GM18858 (cell line): ENCODE data around the gene RNF212B.
A peak's percentile ranks its signal among the peaks of the same experiment; 100 is the strongest.
"Not testable (repeated sequence)": the region's sequence is repeated elsewhere in the genome, so short reads cannot be mapped to it uniquely, and the experiment has no call there.

Experiments
- ATAC-seq: cut with Tn5 transposase; IDR thresholded peaks from one replicate; pipeline ENCODE4 v1.9.1; 2021; ENCODE audit not compliant: unreplicated experiment

The RNF212B gene

DNA sequence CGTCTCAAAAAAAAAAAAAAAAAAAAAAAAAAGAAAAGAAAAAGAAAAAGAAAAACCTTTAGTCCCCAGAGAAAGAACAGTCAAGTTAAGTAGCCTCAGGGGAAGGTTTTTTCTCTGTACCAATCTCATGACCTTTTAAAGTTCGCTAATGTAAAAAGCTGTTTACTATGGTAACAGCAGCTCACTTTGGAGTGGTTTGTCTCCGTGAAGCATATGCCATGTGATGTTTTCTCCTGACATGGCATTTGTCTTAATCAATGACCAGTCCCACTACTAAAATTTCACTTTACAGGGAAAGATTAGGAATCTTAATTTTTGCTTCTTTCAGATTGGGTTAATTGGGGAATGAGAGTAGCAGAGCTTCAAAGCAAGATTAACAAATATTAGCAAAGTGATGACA is 4.3 kb downstream of the RNF212B start:
- no peak for ATAC-seq

DNA sequence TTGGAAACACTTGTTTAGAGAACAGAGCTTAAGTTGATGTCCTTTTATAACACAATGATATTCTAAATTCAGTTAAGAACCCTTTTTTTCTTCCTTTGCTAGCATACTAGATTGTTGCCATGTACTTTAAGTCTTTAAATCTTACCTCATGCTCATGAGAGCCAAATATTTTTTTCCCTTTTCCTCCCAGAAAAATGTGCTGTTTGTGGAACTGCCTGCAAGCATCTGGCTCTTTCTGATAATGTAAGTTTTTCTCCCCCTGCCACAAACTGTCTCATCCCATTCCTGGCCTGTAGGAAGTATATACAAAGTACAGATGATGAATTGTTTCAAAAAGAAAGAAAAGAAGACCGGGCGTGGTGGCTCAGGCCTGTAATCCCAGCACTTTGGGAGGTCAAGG is 5.3 kb downstream of the RNF212B start:
- ATAC-seq = no peak

DNA sequence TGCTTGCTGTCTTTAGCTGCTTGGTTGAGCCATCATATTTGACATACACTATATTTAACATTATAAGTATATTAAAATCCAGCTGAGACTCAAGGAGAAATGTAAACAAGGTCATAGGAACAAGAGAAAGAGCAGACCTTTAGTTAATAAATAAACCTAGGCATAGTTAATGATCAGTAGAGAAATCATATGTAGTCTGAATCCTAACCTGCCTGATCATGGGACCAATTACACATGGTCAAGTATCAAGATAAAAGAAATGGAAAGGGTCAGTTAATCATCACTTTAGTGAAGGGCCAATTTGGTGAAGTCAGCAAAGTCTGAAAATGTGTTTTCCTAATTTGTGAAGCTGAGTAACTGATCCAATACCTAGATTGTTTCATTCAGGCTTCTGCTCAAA is 7.5 kb downstream of the RNF212B start:
- ATAC-seq = no peak

GRCh38 chr14:23248601-23249000 is 10.9 kb downstream of the RNF212B start:
- ATAC-seq = no peak

DNA sequence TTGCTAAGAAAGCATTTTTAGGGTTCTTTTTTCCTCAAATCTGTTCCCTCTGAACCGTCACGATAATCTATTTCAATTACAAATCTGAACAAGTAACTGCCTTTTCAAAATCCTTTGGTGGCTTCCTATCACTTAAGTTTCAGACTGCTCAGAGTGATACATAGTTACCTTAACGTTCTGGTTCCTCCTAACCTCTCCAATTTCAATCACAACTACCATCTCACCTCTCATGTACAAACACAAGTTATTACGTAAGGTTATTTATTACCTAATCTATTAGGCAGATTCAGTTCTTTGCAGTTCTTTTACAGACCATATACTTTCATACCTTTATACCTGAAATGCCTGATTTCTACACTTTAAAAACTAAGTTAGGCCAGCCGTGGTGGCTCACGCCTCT is 12.1 kb downstream of the RNF212B start:
- no peak for ATAC-seq

GRCh38 chr14:23252006-23252405 is 14.3 kb downstream of the RNF212B start:
- ATAC-seq = no peak

- no peak for ATAC-seq
Measured at GRCh38 chr14:23252420-23253333, 14.9 kb downstream of the RNF212B start.

DNA sequence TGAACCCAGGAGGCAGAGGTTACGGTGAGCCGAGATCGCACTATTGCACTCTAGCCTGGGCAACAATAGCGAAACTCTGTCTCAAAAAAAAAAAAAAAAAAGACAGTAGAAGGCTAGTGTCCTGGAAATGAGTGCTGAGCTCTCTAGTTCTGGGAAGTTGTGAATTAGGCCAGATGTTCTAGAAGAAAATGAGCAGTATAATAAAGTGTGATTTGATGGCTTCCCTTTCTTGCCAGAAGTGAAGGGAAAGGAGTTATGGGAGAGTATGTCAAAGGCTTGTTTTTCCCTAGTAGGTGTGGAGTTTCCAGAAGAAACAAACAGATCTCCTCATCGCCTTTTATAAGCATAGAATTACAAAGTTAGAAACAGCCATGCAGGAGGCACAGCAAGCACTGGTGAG is 20.5 kb downstream of the RNF212B start:
- no peak for ATAC-seq

- ATAC-seq = no peak
Measured at GRCh38 chr14:23259426-23259825, 21.7 kb downstream of the RNF212B start.

- not testable (repeated sequence) for ATAC-seq
Measured at GRCh38 chr14:23260849-23261248, 23.1 kb downstream of the RNF212B start.

- no peak for ATAC-seq
Measured at GRCh38 chr14:23269193-23269592, 31.5 kb downstream of the RNF212B start.

DNA sequence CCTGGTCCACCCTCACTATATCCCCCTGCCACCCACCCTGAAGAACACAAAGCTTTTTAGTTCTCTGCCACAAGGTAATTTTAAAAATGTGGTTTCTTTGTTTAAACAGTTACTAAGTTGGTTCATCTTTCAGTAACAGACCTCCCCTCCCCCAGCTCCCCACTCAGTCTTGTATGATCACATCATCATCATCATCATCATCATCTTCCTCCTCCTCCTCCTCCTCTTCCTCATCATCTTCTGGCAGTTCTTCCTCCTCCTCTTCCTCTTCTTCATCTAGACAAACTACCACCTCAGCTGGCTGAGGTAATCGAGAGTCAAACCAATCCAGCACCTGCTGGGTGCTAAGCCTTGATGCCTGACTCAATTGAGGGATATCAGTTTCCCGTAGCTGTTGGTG is 37.7 kb downstream of the RNF212B start:
- no peak for ATAC-seq

- ATAC-seq = no peak
Measured at GRCh38 chr14:23277189-23277588, 39.5 kb downstream of the RNF212B start.

DNA sequence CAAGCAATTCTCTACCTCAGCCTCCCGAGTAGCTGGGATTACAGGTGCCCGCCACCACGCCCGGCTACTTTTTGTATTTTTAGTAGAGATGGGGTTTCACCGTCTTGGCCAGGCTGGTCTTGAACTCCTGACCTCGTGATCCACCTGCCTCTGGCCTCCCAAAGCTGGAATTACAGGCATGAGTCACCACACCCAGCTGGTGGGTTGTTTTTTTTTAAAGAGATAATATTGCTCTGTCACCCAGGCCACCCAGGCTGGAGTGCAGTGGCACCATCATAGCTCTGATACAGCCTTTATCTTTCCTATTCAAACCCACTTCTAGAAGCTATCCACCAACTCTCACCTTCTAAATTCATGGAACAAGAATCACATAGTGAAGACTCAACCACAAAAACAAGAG is 40.2 kb downstream of the RNF212B start:
- not testable (repeated sequence) for ATAC-seq

- ATAC-seq = no peak
Measured at GRCh38 chr14:23281247-23281646, 43.5 kb downstream of the RNF212B start.

- ATAC-seq = no peak
Measured at GRCh38 chr14:23284654-23285529, 47.2 kb downstream of the RNF212B start.

DNA sequence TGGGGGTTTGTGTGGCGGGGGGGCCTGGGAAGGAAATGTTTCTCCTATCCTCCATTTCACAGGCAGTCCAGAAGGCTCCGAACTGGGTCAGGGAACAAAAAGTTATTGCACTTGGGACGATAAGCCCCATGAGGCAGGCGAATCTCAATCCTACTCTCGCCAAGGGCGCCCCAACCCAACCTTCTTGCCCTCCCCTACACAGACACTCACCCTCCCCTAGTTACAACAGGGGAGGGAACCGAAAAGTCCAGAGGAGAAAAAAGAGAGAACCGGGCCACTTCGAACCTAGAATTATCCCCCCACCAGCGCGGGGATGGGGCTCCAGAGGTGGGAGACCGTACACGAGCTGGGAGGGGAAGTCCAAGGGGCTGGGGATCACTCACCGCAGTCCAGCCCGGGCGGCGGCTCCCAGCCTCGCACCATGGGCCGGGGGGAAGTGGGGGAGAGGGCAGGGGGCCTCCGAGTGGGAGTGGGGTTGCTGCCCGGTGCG is 47.8 kb downstream of the RNF212B start:
- ATAC-seq = peak; percentile 15

DNA sequence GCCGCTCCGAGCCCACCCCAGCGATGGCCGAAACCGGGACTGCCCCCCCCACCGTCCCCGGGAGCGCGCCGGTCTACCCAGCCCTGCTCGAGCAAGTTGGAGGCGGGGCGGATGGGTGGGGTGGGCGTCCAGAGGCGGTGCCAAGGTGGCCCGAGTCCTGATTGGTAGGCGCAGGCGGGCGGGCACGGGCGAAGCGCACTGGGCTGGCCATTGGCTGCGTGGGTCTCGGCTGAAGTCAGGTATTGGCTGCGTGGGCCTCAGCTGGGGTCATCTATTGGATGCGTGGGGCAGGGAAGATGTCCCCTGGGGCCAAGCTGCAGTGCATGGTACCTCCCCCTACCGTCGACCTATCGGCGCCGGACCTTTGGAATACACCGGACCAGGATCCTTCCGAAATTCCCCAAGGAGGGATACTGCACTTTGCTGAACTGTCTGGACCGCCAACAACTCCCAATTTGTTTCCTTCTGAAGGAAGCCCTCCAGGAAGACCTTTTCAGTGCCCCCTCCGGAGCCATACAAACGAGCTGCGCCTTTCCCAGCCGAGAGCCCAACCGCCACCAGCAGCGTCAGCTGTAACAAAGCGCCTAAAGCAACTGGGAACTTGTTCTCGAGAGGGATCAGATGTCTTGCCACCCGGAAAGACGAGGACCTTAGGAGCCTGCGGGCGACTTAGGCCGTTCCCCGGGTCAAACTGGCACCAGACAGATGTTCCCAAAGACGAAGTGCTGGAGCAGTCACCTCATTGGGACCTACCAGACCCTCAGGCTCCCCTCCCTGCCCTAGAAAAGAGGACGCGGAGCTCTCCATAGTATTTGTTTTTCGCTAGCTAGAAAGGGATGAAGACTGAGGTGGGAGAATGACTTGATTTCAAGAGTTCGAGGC is 48.5 kb downstream of the RNF212B start, which contains the start of gene HOMEZ:
TSS of gene HOMEZ (minus strand) at position 113 of the 882 bp plus-strand sequence. CDS start 180 bp downstream, outside the sequence.
- peak; percentile 89 for ATAC-seq

DNA sequence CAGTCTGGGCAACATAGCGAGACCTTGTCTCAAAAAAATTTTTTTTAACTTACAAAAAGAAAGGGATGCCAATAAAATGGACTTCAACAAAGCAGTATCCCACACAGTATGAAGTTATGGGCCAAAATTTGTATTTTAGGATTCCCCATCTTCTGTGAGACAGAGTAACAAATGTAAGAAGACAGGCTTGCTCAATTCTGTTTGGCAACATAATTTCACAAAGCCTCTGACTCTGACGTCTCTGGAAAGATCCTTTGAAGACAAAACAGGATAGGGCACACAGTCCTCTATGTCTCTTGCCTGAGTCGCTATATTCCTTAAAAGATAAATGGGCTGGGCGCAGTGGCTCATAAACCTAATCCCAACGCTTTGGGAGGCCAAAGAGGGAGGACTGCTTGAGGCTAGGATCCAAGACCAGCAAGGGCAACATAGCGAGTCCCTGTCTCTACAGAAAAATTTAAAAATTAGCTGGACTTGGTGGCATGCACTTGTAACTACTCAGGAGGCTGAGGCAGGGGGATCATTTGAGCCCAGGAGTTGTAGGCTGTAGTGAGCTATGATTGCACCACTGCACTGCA is 49.3 kb downstream of the RNF212B start:
- no peak for ATAC-seq
